ENCODE data around the gene C12orf43. TPM values are rescaled to one million over a fixed set of nuclear protein-coding genes. Genes with fewer than 3 reads are reported as not detected.
"Not testable (repeated sequence)": the region's sequence is repeated elsewhere in the genome, so short reads cannot be mapped to it uniquely, and the experiment has no call there.

C12orf43 gene
- polyA plus RNA-seq, 1 donor: 10.4 TPM

DNA sequence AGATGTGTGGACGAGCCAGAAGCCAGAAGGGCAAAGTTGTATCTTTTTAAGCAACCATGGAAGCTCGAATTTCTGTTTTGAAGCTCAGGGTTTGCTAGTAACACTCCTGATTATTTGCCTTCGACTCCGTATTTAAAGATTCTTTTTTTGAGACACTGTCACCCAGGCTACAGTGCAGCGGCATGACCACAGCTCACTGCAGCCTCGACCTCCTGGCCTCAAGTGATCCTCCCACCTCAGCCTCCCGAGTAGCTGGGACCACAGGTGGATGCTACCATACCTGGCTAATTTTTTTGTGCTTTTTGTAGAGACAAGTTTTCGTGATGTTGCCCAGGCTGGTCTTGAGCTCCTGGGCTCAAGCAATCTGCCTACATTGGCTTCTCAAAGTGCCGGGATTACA, 41.5 kb upstream of the C12orf43 start:
- Histone ChIP-seq H3K27ac (ENCODE audit: low read length) (no peak overlapping the region), H3K4me3 (ENCODE audit: low read length) (no peak overlapping the region), H3K4me1 (ENCODE audit: control insufficient read depth, insufficient read depth, low read length) (peaks cover 4% of the 10 kb centered on the region), H3K27me3 (ENCODE audit: control insufficient read depth, insufficient read depth, low read length) (no peaks in the 10 kb centered on the region), H3K9me3 (ENCODE audit: control insufficient read depth, low read depth, low read length) (no peaks in the 10 kb centered on the region), H3K36me3 (ENCODE audit: control insufficient read depth, insufficient read depth, low read length) (no peaks in the 10 kb centered on the region)
- 80% methylated on average over 1 of the region's 9 CpGs for WGBS (ENCODE audit: insufficient coverage, low lambda C conversion rate)
- DNase-seq: no peak

- H3K4me1 ChIP-seq (ENCODE audit: control insufficient read depth, insufficient read depth, low read length): no peaks in the 10 kb centered on the region
- H3K27me3 ChIP-seq (ENCODE audit: control insufficient read depth, insufficient read depth, low read length): no peaks in the 10 kb centered on the region
- H3K9me3 ChIP-seq (ENCODE audit: control insufficient read depth, low read depth, low read length): no peaks in the 10 kb centered on the region
- H3K27ac ChIP-seq (ENCODE audit: low read length): no peak overlapping the region
- WGBS (ENCODE audit: insufficient coverage, low lambda C conversion rate): no CpG with 5 or more reads among the region's 11 CpGs
- H3K4me3 ChIP-seq (ENCODE audit: low read length): no peak overlapping the region
- no peak for DNase-seq
- no peaks in the 10 kb centered on the region for H3K36me3 ChIP-seq (ENCODE audit: control insufficient read depth, insufficient read depth, low read length)
Measured at GRCh38 chr12:121053706-121054105, 37.4 kb upstream of the C12orf43 start.

DNA sequence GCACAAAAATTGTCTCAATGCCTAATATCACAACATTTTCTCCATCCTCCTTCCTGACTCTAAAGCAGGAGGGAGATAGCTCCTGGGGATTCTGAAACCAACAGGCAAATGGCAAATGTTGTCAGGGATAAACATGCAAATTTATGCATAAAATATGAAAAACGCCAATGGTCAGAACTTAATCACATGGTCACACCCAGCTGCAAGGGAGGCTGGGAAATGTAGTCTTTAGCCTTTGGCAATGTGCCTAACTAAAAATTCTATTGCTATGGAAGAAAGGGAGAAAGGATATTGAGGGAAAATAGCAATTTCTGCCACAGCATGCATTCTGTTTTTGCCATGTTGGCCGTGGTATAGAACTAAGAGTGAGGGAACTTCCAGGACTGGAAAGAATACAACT, 34.4 kb upstream of the C12orf43 start:
- Histone ChIP-seq H3K4me1 (ENCODE audit: control insufficient read depth, insufficient read depth, low read length) (no peaks in the 10 kb centered on the region), H3K27me3 (ENCODE audit: control insufficient read depth, insufficient read depth, low read length) (peaks cover 3% of the 10 kb centered on the region), H3K27ac (ENCODE audit: low read length) (no peak overlapping the region), H3K4me3 (ENCODE audit: low read length) (no peak overlapping the region), H3K36me3 (ENCODE audit: control insufficient read depth, insufficient read depth, low read length) (no peaks in the 10 kb centered on the region), H3K9me3 (ENCODE audit: control insufficient read depth, low read depth, low read length) (no peaks in the 10 kb centered on the region)
- DNase-seq: no peak
- WGBS (ENCODE audit: insufficient coverage, low lambda C conversion rate): no CpG with 5 or more reads among the region's 2 CpGs

DNA sequence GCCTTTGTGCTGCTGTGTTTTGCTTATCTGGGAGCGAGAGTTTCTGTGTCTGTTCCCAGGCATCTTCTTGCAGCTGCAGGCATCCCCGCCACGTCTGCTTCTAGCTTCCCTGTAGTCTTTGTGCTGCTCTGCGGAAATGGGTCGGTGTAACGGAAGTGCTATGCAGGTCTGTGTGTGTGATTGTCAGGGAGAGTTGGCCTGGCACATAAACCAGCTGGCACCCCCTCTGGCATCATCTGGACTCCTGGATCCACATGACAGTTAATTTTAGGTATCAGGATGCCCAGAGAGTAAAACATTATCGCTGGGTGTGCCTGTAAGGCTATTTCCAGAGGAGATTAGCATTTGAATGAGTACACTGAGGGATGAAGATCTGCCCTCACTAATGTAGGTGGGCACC, 32.2 kb upstream of the C12orf43 start:
- no CpG with 5 or more reads among the region's 7 CpGs for WGBS (ENCODE audit: insufficient coverage, low lambda C conversion rate)
- Histone ChIP-seq H3K4me3 (ENCODE audit: low read length) (no peak overlapping the region), H3K27ac (ENCODE audit: low read length) (no peak overlapping the region), H3K9me3 (ENCODE audit: control insufficient read depth, low read depth, low read length) (no peaks in the 10 kb centered on the region), H3K4me1 (ENCODE audit: control insufficient read depth, insufficient read depth, low read length) (no peaks in the 10 kb centered on the region), H3K36me3 (ENCODE audit: control insufficient read depth, insufficient read depth, low read length) (no peaks in the 10 kb centered on the region), H3K27me3 (ENCODE audit: control insufficient read depth, insufficient read depth, low read length) (peaks cover 7% of the 10 kb centered on the region)
- no peak for DNase-seq

- H3K9me3 ChIP-seq (ENCODE audit: control insufficient read depth, low read depth, low read length); H3K27me3 ChIP-seq (ENCODE audit: control insufficient read depth, insufficient read depth, low read length); H3K27ac ChIP-seq (ENCODE audit: low read length); H3K4me3 ChIP-seq (ENCODE audit: low read length); DNase-seq; H3K4me1 ChIP-seq (ENCODE audit: control insufficient read depth, insufficient read depth, low read length); H3K36me3 ChIP-seq (ENCODE audit: control insufficient read depth, insufficient read depth, low read length): not testable (repeated sequence)
- no CpG with 5 or more reads among the region's 12 CpGs for WGBS (ENCODE audit: insufficient coverage, low lambda C conversion rate)
Measured at GRCh38 chr12:121047400-121047799, 31.1 kb upstream of the C12orf43 start.

- Histone ChIP-seq H3K36me3 (ENCODE audit: control insufficient read depth, insufficient read depth, low read length) (no peaks in the 10 kb centered on the region), H3K4me1 (ENCODE audit: control insufficient read depth, insufficient read depth, low read length) (peaks cover 9% of the 10 kb centered on the region), H3K27me3 (ENCODE audit: control insufficient read depth, insufficient read depth, low read length) (peaks cover 11% of the 10 kb centered on the region), H3K27ac (ENCODE audit: low read length) (no peak overlapping the region), H3K9me3 (ENCODE audit: control insufficient read depth, low read depth, low read length) (no peaks in the 10 kb centered on the region), H3K4me3 (ENCODE audit: low read length) (no peak overlapping the region)
- WGBS (ENCODE audit: insufficient coverage, low lambda C conversion rate): 76% methylated on average over 3 of the region's 4 CpGs
- DNase-seq: no peak
Measured at GRCh38 chr12:121043067-121043466, 26.8 kb upstream of the C12orf43 start.

GRCh38 chr12:121038861-121039668, 22.8 kb upstream of the C12orf43 start, which contains the start of gene OASL:
Gene OASL (minus strand): TSS chr12:121039246. CDS start chr12:121038971, 275 bp downstream.
- Histone ChIP-seq H3K27ac (ENCODE audit: low read length) (peak within 1 kb of the TSS; percentile 24), H3K4me3 (ENCODE audit: low read length) (peak within 1 kb of the TSS; percentile 53), H3K4me1 (ENCODE audit: control insufficient read depth, insufficient read depth, low read length) (peaks cover 9% of the 10 kb centered on the region), H3K27me3 (ENCODE audit: control insufficient read depth, insufficient read depth, low read length) (peaks cover 3% of the 10 kb centered on the region), H3K36me3 (ENCODE audit: control insufficient read depth, insufficient read depth, low read length) (no peaks in the 10 kb centered on the region), H3K9me3 (ENCODE audit: control insufficient read depth, low read depth, low read length) (no peaks in the 10 kb centered on the region)
- 8% methylated on average over 2 of the region's 13 CpGs for WGBS (ENCODE audit: insufficient coverage, low lambda C conversion rate)
- peak; percentile 23 to 83 for DNase-seq

DNA sequence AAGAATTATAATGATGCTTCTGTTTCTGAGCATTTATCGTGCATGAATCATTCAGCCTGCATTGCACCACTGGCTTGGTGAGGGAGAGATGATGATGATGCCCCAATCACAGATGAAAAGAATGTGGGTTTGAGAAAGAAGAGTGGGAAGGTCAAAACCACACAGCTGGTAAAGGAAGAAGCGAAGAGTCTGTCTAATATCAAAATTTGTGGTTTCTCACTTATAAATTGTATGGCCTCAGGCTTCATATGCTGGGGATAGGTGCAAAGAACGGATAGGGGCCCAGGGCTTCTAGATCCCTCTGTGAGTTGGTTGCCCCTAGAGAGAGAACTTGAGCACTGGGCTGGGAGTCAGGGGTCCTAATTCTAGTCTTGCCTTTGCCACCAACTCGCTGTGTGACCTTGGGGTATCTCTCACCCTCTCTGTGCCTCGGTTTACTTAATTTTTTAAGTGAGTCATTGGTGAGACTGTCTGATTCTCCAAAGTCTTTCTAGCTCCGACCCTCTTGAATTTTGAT, 20.6 kb upstream of the C12orf43 start:
- Histone ChIP-seq H3K4me3 (ENCODE audit: low read length) (no peak overlapping the region), H3K27me3 (ENCODE audit: control insufficient read depth, insufficient read depth, low read length) (peaks cover 3% of the 10 kb centered on the region), H3K36me3 (ENCODE audit: control insufficient read depth, insufficient read depth, low read length) (no peaks in the 10 kb centered on the region), H3K4me1 (ENCODE audit: control insufficient read depth, insufficient read depth, low read length) (peaks cover 9% of the 10 kb centered on the region), H3K27ac (ENCODE audit: low read length) (no peak overlapping the region), H3K9me3 (ENCODE audit: control insufficient read depth, low read depth, low read length) (no peaks in the 10 kb centered on the region)
- no CpG with 5 or more reads among the region's 6 CpGs for WGBS (ENCODE audit: insufficient coverage, low lambda C conversion rate)
- DNase-seq: no peak

DNA sequence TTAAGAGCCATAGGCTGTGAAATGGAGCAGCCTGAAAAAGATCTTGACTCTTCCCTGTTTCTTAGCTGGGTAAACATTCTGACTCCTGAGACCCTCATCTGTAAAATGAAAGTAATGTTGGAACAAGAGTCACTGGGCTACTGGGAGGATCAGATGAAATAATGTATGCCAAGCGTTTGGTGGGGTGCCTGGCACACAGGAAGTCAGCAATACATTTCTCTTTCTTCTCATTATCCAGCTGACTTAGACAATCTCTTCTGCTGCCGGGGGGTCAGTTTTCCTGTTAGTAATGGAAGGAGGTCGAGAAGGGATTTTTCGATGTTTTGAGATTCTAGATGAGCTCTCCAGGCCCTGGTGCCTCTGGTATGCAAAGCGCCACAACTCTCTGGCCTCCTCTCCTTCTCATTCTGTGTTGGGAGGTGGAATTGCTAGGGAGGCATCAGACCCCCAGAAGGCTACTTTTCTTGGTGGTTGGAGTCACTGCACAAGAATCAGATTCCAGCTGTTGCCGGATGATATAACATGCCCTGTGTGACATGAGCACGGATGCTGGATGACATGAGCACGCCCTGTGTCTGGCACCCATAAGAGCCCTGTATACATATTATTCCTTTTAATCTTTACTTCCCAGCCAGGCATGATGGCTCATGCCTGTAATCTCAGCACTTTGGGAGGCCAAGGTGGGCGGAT, 18.5 kb upstream of the C12orf43 start:
- no peaks in the 10 kb centered on the region for H3K27me3 ChIP-seq (ENCODE audit: control insufficient read depth, insufficient read depth, low read length)
- no CpG with 5 or more reads among the region's 9 CpGs for WGBS (ENCODE audit: insufficient coverage, low lambda C conversion rate)
- no peak for DNase-seq
- no peaks in the 10 kb centered on the region for H3K36me3 ChIP-seq (ENCODE audit: control insufficient read depth, insufficient read depth, low read length)
- no peak overlapping the region for H3K4me3 ChIP-seq (ENCODE audit: low read length)
- no peaks in the 10 kb centered on the region for H3K9me3 ChIP-seq (ENCODE audit: control insufficient read depth, low read depth, low read length)
- H3K27ac ChIP-seq (ENCODE audit: low read length): no peak overlapping the region
- H3K4me1 ChIP-seq (ENCODE audit: control insufficient read depth, insufficient read depth, low read length): peaks cover 9% of the 10 kb centered on the region

DNA sequence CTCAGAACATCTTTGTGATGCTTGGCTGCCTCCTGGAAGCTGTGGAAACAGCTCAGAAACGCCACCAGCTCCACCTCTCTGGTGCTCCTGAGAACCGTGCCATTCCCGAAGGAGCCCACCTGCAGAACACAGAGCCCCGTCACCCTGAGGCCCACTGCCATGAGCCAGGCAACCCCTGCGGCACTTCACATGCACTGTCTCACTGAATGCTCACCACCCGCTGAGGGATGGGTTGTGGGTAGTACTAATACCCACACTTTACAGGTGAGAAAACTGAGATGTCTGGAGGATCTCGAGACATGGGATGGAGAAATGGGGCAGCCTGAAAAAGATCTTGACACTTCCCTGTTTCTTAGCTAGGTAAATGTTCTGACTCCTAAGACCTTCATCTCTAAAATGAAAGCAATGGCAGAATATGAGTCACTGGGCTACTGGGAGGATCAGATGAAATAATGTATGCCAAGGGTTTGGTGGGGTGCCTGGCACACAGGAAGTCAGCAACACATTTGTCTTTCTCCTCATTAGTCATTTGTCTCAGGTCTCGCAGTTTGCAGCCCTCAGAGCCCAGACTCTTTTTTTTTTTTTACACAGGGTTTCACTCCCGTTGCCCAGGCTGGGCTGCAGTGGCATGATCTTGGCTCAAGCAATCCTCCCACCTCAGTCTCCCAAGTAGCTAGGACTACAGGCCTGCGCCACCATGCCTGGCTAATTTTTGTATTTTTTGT, 17.5 kb upstream of the C12orf43 start:
- no peaks in the 10 kb centered on the region for H3K9me3 ChIP-seq (ENCODE audit: control insufficient read depth, low read depth, low read length)
- H3K4me1 ChIP-seq (ENCODE audit: control insufficient read depth, insufficient read depth, low read length): peaks cover 6% of the 10 kb centered on the region
- no peak for DNase-seq
- WGBS (ENCODE audit: insufficient coverage, low lambda C conversion rate): 100% methylated on average over 1 of the region's 10 CpGs
- no peaks in the 10 kb centered on the region for H3K36me3 ChIP-seq (ENCODE audit: control insufficient read depth, insufficient read depth, low read length)
- no peak overlapping the region for H3K4me3 ChIP-seq (ENCODE audit: low read length)
- H3K27me3 ChIP-seq (ENCODE audit: control insufficient read depth, insufficient read depth, low read length): no peaks in the 10 kb centered on the region
- no peak overlapping the region for H3K27ac ChIP-seq (ENCODE audit: low read length)
